ENCODE results near the gene KLHL14. TPM values are rescaled to one million over a fixed set of nuclear protein-coding genes. Genes with fewer than 3 reads are reported as not detected.

KLHL14 gene
- total and polyA plus RNA-seq, 10 of the 15 experiments (the other 5 are each of a cell fraction or from before 2014, with no cell fraction given) = 0.03 to 0.05 TPM; not detected in 8

GRCh38 chr18:32749809-32750208, 23.0 kb downstream of the KLHL14 start:
- BruUV-seq (replicated peaks) = no TSS peak
- Histone ChIP-seq H3K27me3 (replicated peaks in 1 of 2; ENCODE audit: control insufficient read depth in 2 of 2, insufficient read depth in 2 of 2, low read length in 1 of 2) (no peaks in the 10 kb centered on the region), H3K27ac (ENCODE audit: control insufficient read depth, insufficient read depth) (no peak overlapping the region), H3K4me3 (no peak overlapping the region), H3K9ac (ENCODE audit: control insufficient read depth, insufficient read depth, low read length) (no peak overlapping the region), H3K79me2 (ENCODE audit: control insufficient read depth, insufficient read depth, low read length) (no peaks in the 10 kb centered on the region), H3K9me3 (replicated peaks; ENCODE audit: control insufficient read depth, insufficient read depth, low read length) (no peaks in the 10 kb centered on the region), H3K4me1 (ENCODE audit: control insufficient read depth, insufficient read depth, low read length) (no peaks in the 10 kb centered on the region), H4K20me1 (ENCODE audit: control insufficient read depth, insufficient read depth) (no peaks in the 10 kb centered on the region), H3K4me2 (ENCODE audit: control insufficient read depth, insufficient read depth) (no peak overlapping the region), H2AFZ (ENCODE audit: control insufficient read depth, low read depth, low read length) (no peak overlapping the region), H3K36me3 (ENCODE audit: control insufficient read depth in 2 of 2, insufficient read depth in 2 of 2, low read length in 1 of 2) (no peaks in the 10 kb centered on the region)
- TF ChIP-seq BHLHE40 (IDR thresholded peaks at IDR 0.05; ENCODE audit: borderline replicate concordance in 1 of 2, low read depth in 2 of 2, low read length in 1 of 2) = no peak
- no peak for TF ChIP-seq JUND (IDR thresholded peaks at IDR 0.05; ENCODE audit: low read depth, low read length)
- no peak for TF ChIP-seq SREBF2 (IDR thresholded peaks at IDR 0.05; ENCODE audit: low read length)
- ChIA-PET SMC1A (ENCODE audit: uncharacterized antibody, unreplicated experiment) (no interaction called here), CTCF (no interaction called here), RAD21 (ENCODE audit: unreplicated experiment) (no interaction called here), POLR2A (no interaction called here)
- ATAC-seq (no peak), DNase-seq (ENCODE audit: low read depth, low spot score) (no peak), FAIRE-seq (no peak)
- WGBS (ENCODE audit: insufficient coverage, insufficient replicate concordance, low lambda C conversion rate, missing lambda C conversion rate) = 31% methylated on average over 4 of the region's 4 CpGs
- in situ Hi-C loops (cut with MboI) = no loop called here
- intact Hi-C loops (cut with micrococcal nuclease; ENCODE audit: unreplicated experiment) = no loop called here

GRCh38 chr18:32742579-32742978, 30.2 kb downstream of the KLHL14 start:
- 24% methylated on average over 5 of the region's 5 CpGs for WGBS (ENCODE audit: insufficient coverage, insufficient replicate concordance, low lambda C conversion rate, missing lambda C conversion rate)
- ATAC-seq (no peak), FAIRE-seq (no peak), DNase-seq (ENCODE audit: low read depth, low spot score) (no peak)
- RAD21 ChIA-PET (ENCODE audit: unreplicated experiment) = no interaction called here
- Histone ChIP-seq H3K36me3 (ENCODE audit: control insufficient read depth in 2 of 2, insufficient read depth in 2 of 2, low read length in 1 of 2) (no peaks in the 10 kb centered on the region), H3K79me2 (ENCODE audit: control insufficient read depth, insufficient read depth, low read length) (no peaks in the 10 kb centered on the region), H3K9me3 (replicated peaks; ENCODE audit: control insufficient read depth, insufficient read depth, low read length) (no peaks in the 10 kb centered on the region), H3K27ac (ENCODE audit: control insufficient read depth, insufficient read depth) (no peak overlapping the region), H4K20me1 (ENCODE audit: control insufficient read depth, insufficient read depth) (no peaks in the 10 kb centered on the region), H3K4me3 (no peak overlapping the region), H3K4me2 (ENCODE audit: control insufficient read depth, insufficient read depth) (no peak overlapping the region), H3K4me1 (ENCODE audit: control insufficient read depth, insufficient read depth, low read length) (no peaks in the 10 kb centered on the region), H3K9ac (ENCODE audit: control insufficient read depth, insufficient read depth, low read length) (no peak overlapping the region), H3K27me3 (replicated peaks in 1 of 2; ENCODE audit: control insufficient read depth in 2 of 2, insufficient read depth in 2 of 2, low read length in 1 of 2) (no peaks in the 10 kb centered on the region; a peak in 1 of 4 replicates), H2AFZ (ENCODE audit: control insufficient read depth, low read depth, low read length) (no peak overlapping the region)
- SMC1A ChIA-PET (ENCODE audit: uncharacterized antibody, unreplicated experiment) = no interaction called here
- CTCF ChIA-PET = no interaction called here
- POLR2A ChIA-PET = interaction anchor here (0.6 kb wide), 1 partner anchor 697 kb away, joined by 6 read pairs; no protein-coding TSS in a partner anchor
- intact Hi-C loops (cut with micrococcal nuclease; ENCODE audit: unreplicated experiment) = no loop called here
- in situ Hi-C loops (cut with MboI) = no loop called here
- no TSS peak for BruUV-seq (replicated peaks)
- TF ChIP-seq MTA3 (IDR thresholded peaks at IDR 0.05; ENCODE audit: borderline replicate concordance, low read length) (no peak), NR2F1 (conservative IDR thresholded peaks at IDR 0.05) (no peak), ZSCAN29 (IDR thresholded peaks at IDR 0.05) (no peak), CEBPZ (IDR thresholded peaks at IDR 0.05; ENCODE audit: low read depth, low read length) (no peak), MEF2A (IDR thresholded peaks at IDR 0.05; ENCODE audit: insufficient read depth, low read depth, low read length) (no peak), SREBF2 (IDR thresholded peaks at IDR 0.05; ENCODE audit: low read length) (no peak), PAX5 (IDR thresholded peaks at IDR 0.05; ENCODE audit: borderline replicate concordance, low read depth, low read length) (no peak), ZNF274 (IDR thresholded peaks at IDR 0.05; ENCODE audit: insufficient read depth, insufficient read length) (no peak), MXI1 (IDR thresholded peaks at IDR 0.05; ENCODE audit: low read depth, low read length) (no peak), NR2C2 (IDR thresholded peaks at IDR 0.05; ENCODE audit: borderline replicate concordance, control insufficient read depth, insufficient read length, low read depth) (no peak), TARDBP (IDR thresholded peaks at IDR 0.05; ENCODE audit: borderline replicate concordance) (no peak), CBFB (IDR thresholded peaks at IDR 0.05; ENCODE audit: low read depth) (no peak), SMC3 (IDR thresholded peaks at IDR 0.05; ENCODE audit: borderline replicate concordance, low read length) (no peak), RCOR1 (conservative IDR thresholded peaks at IDR 0.05; ENCODE audit: low read depth, low read length) (no peak), FOXK2 (IDR thresholded peaks at IDR 0.05) (no peak)

All from GM12878 (cell line).